Suppressor macrophage treated with lipopolysaccharide for 4 hours (primary cell): ENCODE measurements around the gene LZTS2.

Experiments used
- DNase-seq: peaks from one replicate; pipeline ENCODE4 v3.0.0-alpha.2; 2020

Gene LZTS2

GRCh38 chr10:100978901-100979195 is 20.8 kb upstream of the LZTS2 start:
- DNase-seq = no peak

- DNase-seq = no peak
Measured at GRCh38 chr10:100979791-100980272, 19.8 kb upstream of the LZTS2 start.

GRCh38 chr10:100980311-100980710 is 19.3 kb upstream of the LZTS2 start:
- DNase-seq = no peak

- no peak for DNase-seq
Measured at GRCh38 chr10:100980711-100981110, 18.9 kb upstream of the LZTS2 start.

GRCh38 chr10:100981178-100981772 is 18.3 kb upstream of the LZTS2 start:
- DNase-seq = no peak

- no peak for DNase-seq
Measured at GRCh38 chr10:100982916-100983830, 16.4 kb upstream of the LZTS2 start.

GRCh38 chr10:100983868-100984671 is 15.5 kb upstream of the LZTS2 start:
- no peak for DNase-seq

- no peak for DNase-seq
Measured at GRCh38 chr10:100984672-100985177, 14.9 kb upstream of the LZTS2 start.

GRCh38 chr10:100985336-100985735 is 14.3 kb upstream of the LZTS2 start:
- no peak for DNase-seq

GRCh38 chr10:100986623-100986951 is 13.0 kb upstream of the LZTS2 start:
- no peak for DNase-seq

- DNase-seq = peak; percentile 87
Measured at GRCh38 chr10:100986952-100987684, 12.5 kb upstream of the LZTS2 start, which contains the start of the genes MRPL43 and TWNK. Gene MRPL43 (minus strand): TSS chr10:100987497. CDS start chr10:100987443, 54 bp downstream. Gene TWNK (plus strand): TSS chr10:100987543. CDS start chr10:100988211, 668 bp downstream.

- no peak for DNase-seq
Measured at GRCh38 chr10:100987685-100988049, 11.9 kb upstream of the LZTS2 start.

- no peak for DNase-seq
Measured at GRCh38 chr10:100988166-100988565, 11.4 kb upstream of the LZTS2 start.

GRCh38 chr10:100989088-100989487 is 10.5 kb upstream of the LZTS2 start:
- no peak for DNase-seq

GRCh38 chr10:100993986-100994708 is 5.5 kb upstream of the LZTS2 start:
- peak; percentile 23 for DNase-seq

GRCh38 chr10:100995181-100995580 is 4.4 kb upstream of the LZTS2 start:
- no peak for DNase-seq

GRCh38 chr10:100996678-100997359 is 2.8 kb upstream of the LZTS2 start:
- DNase-seq = peak; percentile 18

- peak; percentile 91 for DNase-seq
Measured at GRCh38 chr10:100997360-100998182, 2.0 kb upstream of the LZTS2 start.

- DNase-seq = peak; percentile 73
Measured at GRCh38 chr10:100998183-100998990, 1.2 kb upstream of the LZTS2 start.
